Endodermal cell (in vitro differentiated cells): ENCODE results near the gene LGALS9B. TPM values are rescaled to one million over a fixed set of nuclear protein-coding genes. Genes with fewer than 3 reads are reported as not detected.
"Not testable (repeated sequence)": the region's sequence is repeated elsewhere in the genome, so short reads cannot be mapped to it uniquely, and the experiment has no call there.

Source experiments
- DNase-seq: peaks from one replicate; pipeline ENCODE4 v3.0.0-alpha.2; 2017
- H3K27ac ChIP-seq: 2 replicates; pipeline ENCODE4 v1.5.1; 2013; ENCODE audit warnings: mild to moderate bottlenecking, low read depth, low read length, moderate library complexity
- H3K27me3 ChIP-seq: 2 replicates; pipeline ENCODE4 v1.6.1; 2013; ENCODE audit warnings: mild to moderate bottlenecking, low read length, moderate library complexity; ENCODE audit not compliant: insufficient read depth, control insufficient read depth, poor library complexity, severe bottlenecking
- H3K36me3 ChIP-seq: 2 replicates; pipeline ENCODE4 v1.7.0; 2013; ENCODE audit warnings: mild to moderate bottlenecking, low read length, moderate library complexity; ENCODE audit not compliant: control insufficient read depth, insufficient read depth
- H3K4me1 ChIP-seq: one replicate; pipeline ENCODE4 v1.7.0; 2013; ENCODE audit warnings: low read length; ENCODE audit not compliant: control insufficient read depth, insufficient read depth
- H3K4me3 ChIP-seq: 2 replicates; pipeline ENCODE4 v1.5.1; 2013; ENCODE audit warnings: mild to moderate bottlenecking, low read length, moderate library complexity
- H3K9ac ChIP-seq: 2 replicates; pipeline ENCODE4 v1.6.1; 2013; ENCODE audit warnings: mild to moderate bottlenecking, low read length, moderate library complexity; ENCODE audit not compliant: poor library complexity, severe bottlenecking; ENCODE audit errors: extremely low read depth
- H3K9me3 ChIP-seq: 2 replicates; pipeline ENCODE4 v1.6.1; 2013; ENCODE audit warnings: mild to moderate bottlenecking, low read length, moderate library complexity; ENCODE audit not compliant: control insufficient read depth
- H3K27ac Mint-ChIP-seq: 2 replicates; pipeline ENCODE4 v1.8.0; 2020; ENCODE audit warnings: mixed read lengths
- H3K27me3 Mint-ChIP-seq: 2 replicates; pipeline ENCODE4 v1.8.0; 2021; ENCODE audit warnings: mild to moderate bottlenecking, mixed read lengths; ENCODE audit not compliant: insufficient read depth
- H3K36me3 Mint-ChIP-seq: 2 replicates; pipeline ENCODE4 v1.8.0; 2020; ENCODE audit warnings: low read depth, mixed read lengths
- H3K4me1 Mint-ChIP-seq: 2 replicates; pipeline ENCODE4 v1.8.0; 2020; ENCODE audit warnings: mixed read lengths
- H3K4me3 Mint-ChIP-seq: 2 replicates; pipeline ENCODE4 v1.8.0; 2020; ENCODE audit warnings: mild to moderate bottlenecking, moderate library complexity, mixed read lengths
- H3K9me3 Mint-ChIP-seq: 2 replicates; pipeline ENCODE4 v1.8.0; 2020; ENCODE audit warnings: mild to moderate bottlenecking, mixed read lengths
- CTCF ChIP-seq: fragments of 200-600 bp; sonication (generic); conservative IDR thresholded peaks from 2 replicates; pipeline ENCODE4 v1.5.0; 2021; ENCODE audit warnings: antibody characterized with exemption, mild to moderate bottlenecking
- WGBS, 2 experiments: methylation state at CpG; one replicate each; pipeline versions ENCODE4 v1.1.5 to v1.1.7; 2013; ENCODE audit warnings: missing lambda C conversion rate in 2 of 2, mixed read lengths in 1 of 2; ENCODE audit not compliant: insufficient coverage in 1 of 2, insufficient read length in 1 of 2; 5-methylcytosine and 5-hydroxymethylcytosine counted together
- total RNA-seq, 2 donors: library from RNA; stranded (reverse); fragmentation: NEBNext Ultra II Directional in 1 of 2; extraction: Animal tissue kit (Norgen Biotek cat#: 25700) in 1 of 2; gene quantifications; 2 replicates in 1 of 2; 3 replicates in 1 of 2; pipeline ENCODE4 v1.2.1, GENCODE V29; 2021

LGALS9B gene
- total RNA-seq, 2 donors from 2014 or later, result not detected

- not testable (repeated sequence) for H3K9me3 ChIP-seq, H3K27ac Mint-ChIP-seq, H3K4me3 Mint-ChIP-seq, H3K27me3 ChIP-seq, H3K4me3 ChIP-seq, H3K4me1 ChIP-seq, H3K9ac ChIP-seq, H3K36me3 Mint-ChIP-seq, H3K36me3 ChIP-seq, H3K4me1 Mint-ChIP-seq, H3K27me3 Mint-ChIP-seq, H3K9me3 Mint-ChIP-seq, H3K27ac ChIP-seq
- 87 to 90% methylated on average over 2 to 6 of the region's 6 CpGs for WGBS, 2 experiments
- TF ChIP-seq CTCF, result peak; percentile 69
- peak; percentile 44 for DNase-seq
Observed at GRCh38 chr17:20446895-20447294, 20.4 kb downstream of the LGALS9B start.

- H3K36me3 Mint-ChIP-seq, H3K4me3 Mint-ChIP-seq, H3K27me3 Mint-ChIP-seq, H3K27ac ChIP-seq, H3K27me3 ChIP-seq, H3K36me3 ChIP-seq, H3K27ac Mint-ChIP-seq, H3K4me1 Mint-ChIP-seq, H3K9me3 ChIP-seq, H3K9me3 Mint-ChIP-seq, H3K4me3 ChIP-seq, H3K4me1 ChIP-seq, H3K9ac ChIP-seq: not testable (repeated sequence)
- WGBS, 2 experiments, result 89% methylated on average over 2 of the region's 8 CpGs; no CpG with 5 or more reads in 1 of the 2 experiments
- peak; percentile 26 for DNase-seq
Observed at GRCh38 chr17:20444581-20445236, 22.6 kb downstream of the LGALS9B start.

GRCh38 chr17:20444173-20444572, 23.2 kb downstream of the LGALS9B start:
- not testable (repeated sequence) for H3K9me3 Mint-ChIP-seq, H3K9ac ChIP-seq, H3K9me3 ChIP-seq, H3K27me3 Mint-ChIP-seq, H3K36me3 Mint-ChIP-seq, H3K4me3 Mint-ChIP-seq, H3K27ac ChIP-seq, H3K4me1 Mint-ChIP-seq, H3K27me3 ChIP-seq, H3K36me3 ChIP-seq, H3K4me3 ChIP-seq, H3K4me1 ChIP-seq, H3K27ac Mint-ChIP-seq
- peak; percentile 40 for DNase-seq
- 93 to 95% methylated on average over 8 to 16 of the region's 16 CpGs for WGBS, 2 experiments

GRCh38 chr17:20443632-20444031, 23.7 kb downstream of the LGALS9B start:
- peak; percentile 13 for TF ChIP-seq CTCF
- no CpG with 5 or more reads among the region's 9 CpGs for WGBS, 2 experiments
- not testable (repeated sequence) for H3K9me3 Mint-ChIP-seq, H3K4me3 ChIP-seq, H3K27me3 Mint-ChIP-seq, H3K9me3 ChIP-seq, H3K27ac ChIP-seq, H3K4me1 Mint-ChIP-seq, H3K9ac ChIP-seq, H3K4me1 ChIP-seq, H3K27ac Mint-ChIP-seq, H3K4me3 Mint-ChIP-seq, DNase-seq, H3K36me3 ChIP-seq, H3K27me3 ChIP-seq, H3K36me3 Mint-ChIP-seq

- not testable (repeated sequence) for H3K4me3 Mint-ChIP-seq, H3K27ac Mint-ChIP-seq, H3K27me3 ChIP-seq, H3K4me1 Mint-ChIP-seq, H3K36me3 Mint-ChIP-seq, H3K27me3 Mint-ChIP-seq, H3K36me3 ChIP-seq, H3K4me1 ChIP-seq, H3K9ac ChIP-seq, H3K9me3 ChIP-seq, H3K4me3 ChIP-seq, H3K9me3 Mint-ChIP-seq, H3K27ac ChIP-seq
- WGBS, 2 experiments, result 60% methylated on average over 1 of the region's 5 CpGs; no CpG with 5 or more reads in 1 of the 2 experiments
- DNase-seq, result peak; percentile 52
Observed at GRCh38 chr17:20440665-20441064, 26.7 kb downstream of the LGALS9B start.

GRCh38 chr17:20435166-20435565, 32.2 kb downstream of the LGALS9B start:
- not testable (repeated sequence) for H3K27me3 ChIP-seq, H3K9me3 Mint-ChIP-seq, H3K9ac ChIP-seq, H3K27ac Mint-ChIP-seq, H3K36me3 Mint-ChIP-seq, H3K36me3 ChIP-seq, H3K4me1 Mint-ChIP-seq, H3K4me1 ChIP-seq, DNase-seq, H3K27ac ChIP-seq, H3K27me3 Mint-ChIP-seq, H3K4me3 ChIP-seq, H3K4me3 Mint-ChIP-seq, H3K9me3 ChIP-seq
- 92 to 95% methylated on average over 2 to 3 of the region's 3 CpGs for WGBS, 2 experiments
